ENCODE data around the gene FGD2. TPM values are rescaled to one million over a fixed set of nuclear protein-coding genes. Genes with fewer than 3 reads are reported as not detected.

FGD2 gene
- polyA plus RNA-seq, 1 donor from 2014 or later = not detected

DNA sequence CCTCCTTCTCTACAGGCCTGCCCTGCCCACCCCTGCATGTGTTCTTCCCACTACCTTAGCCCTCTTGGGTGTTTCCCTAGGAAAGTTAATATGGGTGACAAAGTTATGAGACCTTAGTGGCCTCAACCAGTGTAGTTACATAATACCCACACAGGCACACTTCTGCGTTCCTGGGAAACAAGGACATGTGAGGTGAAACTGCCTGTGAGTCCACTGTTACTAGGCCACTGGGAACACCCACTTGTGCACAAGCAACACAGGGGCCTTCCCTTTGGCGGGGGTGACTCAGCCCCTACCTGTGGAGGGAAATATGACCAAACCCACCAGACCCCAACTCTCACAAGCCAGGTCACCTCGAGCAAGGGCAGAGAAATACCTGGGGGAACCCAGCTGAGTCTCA is 38.2 kb upstream of the FGD2 start:
- Histone ChIP-seq H3F3A (ENCODE audit: insufficient read depth, low read length, poor library complexity, severe bottlenecking) (no peaks in the 10 kb centered on the region), H3K9ac (ENCODE audit: low read length) (no peak overlapping the region), H3K9me2 (ENCODE audit: insufficient read depth, low read length) (no peaks in the 10 kb centered on the region), H3K27me3 (ENCODE audit: insufficient read depth, low read depth, low read length) (no peaks in the 10 kb centered on the region), H3K4me2 (ENCODE audit: low read length) (no peak overlapping the region), H3K27ac (ENCODE audit: low read length) (no peak overlapping the region), H3K79me2 (replicated peaks; ENCODE audit: insufficient read depth, low read length) (no peaks in the 10 kb centered on the region), H3K9me3 (ENCODE audit: low read length) (no peaks in the 10 kb centered on the region), H2AFZ (ENCODE audit: low read depth, low read length) (no peak overlapping the region), H3K36me3 (ENCODE audit: insufficient read depth, low read length) (peaks cover 3% of the 10 kb centered on the region), H4K20me1 (ENCODE audit: insufficient read depth) (no peaks in the 10 kb centered on the region), H3K4me3 (ENCODE audit: low read length) (no peak overlapping the region)
- TF ChIP-seq MXI1 (conservative IDR thresholded peaks at IDR 0.05; ENCODE audit: poor library complexity, severe bottlenecking) (no peak), EZH2 (IDR thresholded peaks at IDR 0.05; ENCODE audit: borderline replicate concordance, insufficient read depth, low read length, poor library complexity, severe bottlenecking) (no peak), RAD21 (conservative IDR thresholded peaks at IDR 0.05) (no peak), SMC3 (conservative IDR thresholded peaks at IDR 0.05; ENCODE audit: poor library complexity) (no peak), EP300 (conservative IDR thresholded peaks at IDR 0.05; ENCODE audit: poor library complexity, severe bottlenecking) (no peak)
- TF ChIP-seq, protein P1, sequence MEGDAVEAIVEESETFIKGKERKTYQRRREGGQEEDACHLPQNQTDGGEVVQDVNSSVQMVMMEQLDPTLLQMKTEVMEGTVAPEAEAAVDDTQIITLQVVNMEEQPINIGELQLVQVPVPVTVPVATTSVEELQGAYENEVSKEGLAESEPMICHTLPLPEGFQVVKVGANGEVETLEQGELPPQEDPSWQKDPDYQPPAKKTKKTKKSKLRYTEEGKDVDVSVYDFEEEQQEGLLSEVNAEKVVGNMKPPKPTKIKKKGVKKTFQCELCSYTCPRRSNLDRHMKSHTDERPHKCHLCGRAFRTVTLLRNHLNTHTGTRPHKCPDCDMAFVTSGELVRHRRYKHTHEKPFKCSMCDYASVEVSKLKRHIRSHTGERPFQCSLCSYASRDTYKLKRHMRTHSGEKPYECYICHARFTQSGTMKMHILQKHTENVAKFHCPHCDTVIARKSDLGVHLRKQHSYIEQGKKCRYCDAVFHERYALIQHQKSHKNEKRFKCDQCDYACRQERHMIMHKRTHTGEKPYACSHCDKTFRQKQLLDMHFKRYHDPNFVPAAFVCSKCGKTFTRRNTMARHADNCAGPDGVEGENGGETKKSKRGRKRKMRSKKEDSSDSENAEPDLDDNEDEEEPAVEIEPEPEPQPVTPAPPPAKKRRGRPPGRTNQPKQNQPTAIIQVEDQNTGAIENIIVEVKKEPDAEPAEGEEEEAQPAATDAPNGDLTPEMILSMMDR (IDR thresholded peaks at IDR 0.05; ENCODE audit: poor library complexity, severe bottlenecking) = no peak
- TF ChIP-seq, protein P2, sequence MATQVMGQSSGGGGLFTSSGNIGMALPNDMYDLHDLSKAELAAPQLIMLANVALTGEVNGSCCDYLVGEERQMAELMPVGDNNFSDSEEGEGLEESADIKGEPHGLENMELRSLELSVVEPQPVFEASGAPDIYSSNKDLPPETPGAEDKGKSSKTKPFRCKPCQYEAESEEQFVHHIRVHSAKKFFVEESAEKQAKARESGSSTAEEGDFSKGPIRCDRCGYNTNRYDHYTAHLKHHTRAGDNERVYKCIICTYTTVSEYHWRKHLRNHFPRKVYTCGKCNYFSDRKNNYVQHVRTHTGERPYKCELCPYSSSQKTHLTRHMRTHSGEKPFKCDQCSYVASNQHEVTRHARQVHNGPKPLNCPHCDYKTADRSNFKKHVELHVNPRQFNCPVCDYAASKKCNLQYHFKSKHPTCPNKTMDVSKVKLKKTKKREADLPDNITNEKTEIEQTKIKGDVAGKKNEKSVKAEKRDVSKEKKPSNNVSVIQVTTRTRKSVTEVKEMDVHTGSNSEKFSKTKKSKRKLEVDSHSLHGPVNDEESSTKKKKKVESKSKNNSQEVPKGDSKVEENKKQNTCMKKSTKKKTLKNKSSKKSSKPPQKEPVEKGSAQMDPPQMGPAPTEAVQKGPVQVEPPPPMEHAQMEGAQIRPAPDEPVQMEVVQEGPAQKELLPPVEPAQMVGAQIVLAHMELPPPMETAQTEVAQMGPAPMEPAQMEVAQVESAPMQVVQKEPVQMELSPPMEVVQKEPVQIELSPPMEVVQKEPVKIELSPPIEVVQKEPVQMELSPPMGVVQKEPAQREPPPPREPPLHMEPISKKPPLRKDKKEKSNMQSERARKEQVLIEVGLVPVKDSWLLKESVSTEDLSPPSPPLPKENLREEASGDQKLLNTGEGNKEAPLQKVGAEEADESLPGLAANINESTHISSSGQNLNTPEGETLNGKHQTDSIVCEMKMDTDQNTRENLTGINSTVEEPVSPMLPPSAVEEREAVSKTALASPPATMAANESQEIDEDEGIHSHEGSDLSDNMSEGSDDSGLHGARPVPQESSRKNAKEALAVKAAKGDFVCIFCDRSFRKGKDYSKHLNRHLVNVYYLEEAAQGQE (IDR thresholded peaks at IDR 0.05; ENCODE audit: borderline replicate concordance) = no peak

DNA sequence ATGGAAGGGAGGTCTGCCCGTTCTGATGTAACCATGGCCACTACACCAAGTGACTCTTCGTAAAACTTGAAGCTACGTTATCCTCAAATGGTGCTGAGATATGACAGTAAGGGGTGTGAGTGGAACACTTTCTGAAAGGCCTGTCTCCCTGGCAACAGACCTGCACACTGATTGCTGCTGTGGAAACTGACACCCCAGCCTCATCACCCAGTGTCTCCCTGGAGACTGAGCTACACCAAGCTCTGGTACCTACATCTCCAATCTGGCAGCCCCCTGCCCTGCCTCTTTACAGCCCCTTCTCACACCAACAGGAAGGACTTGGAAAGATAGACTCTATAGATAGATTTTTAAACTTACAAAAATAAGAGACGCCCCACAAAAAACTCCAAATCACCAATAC is 37.7 kb upstream of the FGD2 start:
- Histone ChIP-seq H3F3A (ENCODE audit: insufficient read depth, low read length, poor library complexity, severe bottlenecking) (no peaks in the 10 kb centered on the region), H3K36me3 (ENCODE audit: insufficient read depth, low read length) (peaks cover 3% of the 10 kb centered on the region), H3K9ac (ENCODE audit: low read length) (no peak overlapping the region), H3K27ac (ENCODE audit: low read length) (no peak overlapping the region), H3K79me2 (replicated peaks; ENCODE audit: insufficient read depth, low read length) (no peaks in the 10 kb centered on the region), H3K27me3 (ENCODE audit: insufficient read depth, low read depth, low read length) (no peaks in the 10 kb centered on the region), H4K20me1 (ENCODE audit: insufficient read depth) (no peaks in the 10 kb centered on the region), H3K9me3 (ENCODE audit: low read length) (no peaks in the 10 kb centered on the region), H3K4me3 (ENCODE audit: low read length) (no peak overlapping the region), H3K4me2 (ENCODE audit: low read length) (no peak overlapping the region), H2AFZ (ENCODE audit: low read depth, low read length) (no peak overlapping the region), H3K9me2 (ENCODE audit: insufficient read depth, low read length) (no peaks in the 10 kb centered on the region)
- TF ChIP-seq RAD21 (conservative IDR thresholded peaks at IDR 0.05) (no peak), MXI1 (conservative IDR thresholded peaks at IDR 0.05; ENCODE audit: poor library complexity, severe bottlenecking) (no peak), TAF1 (IDR thresholded peaks at IDR 0.05; ENCODE audit: low read depth) (no peak), POLR2AphosphoS5 (IDR thresholded peaks at IDR 0.05) (no peak), EP300 (conservative IDR thresholded peaks at IDR 0.05; ENCODE audit: poor library complexity, severe bottlenecking) (no peak), SMC3 (conservative IDR thresholded peaks at IDR 0.05; ENCODE audit: poor library complexity) (no peak), EZH2 (IDR thresholded peaks at IDR 0.05; ENCODE audit: borderline replicate concordance, insufficient read depth, low read length, poor library complexity, severe bottlenecking) (no peak)
- TF ChIP-seq, protein P2 (IDR thresholded peaks at IDR 0.05; ENCODE audit: borderline replicate concordance) = no peak
- TF ChIP-seq, protein P1 (IDR thresholded peaks at IDR 0.05; ENCODE audit: poor library complexity, severe bottlenecking) = no peak

Measured in neural cell (in vitro differentiated cells).